Measurements from ENCODE around the gene SPRED1. TPM values are rescaled to one million over a fixed set of nuclear protein-coding genes. Genes with fewer than 3 reads are reported as not detected.

The SPRED1 gene
- total RNA-seq, 2 experiments from 2014 or later: 7.5 to 21.1 TPM

- POLR2A ChIA-PET: interaction anchor here (0.6 kb wide), 1 partner anchor 344 kb away, joined by 3 read pairs; no protein-coding TSS in a partner anchor
- DNase-seq (ENCODE audit: low spot score): no peak
- intact Hi-C loops (cut with micrococcal nuclease; ENCODE audit: unreplicated experiment): no loop called here
- Histone ChIP-seq H3K27ac (ENCODE audit: low read depth, low read length, poor library complexity, severe bottlenecking) (no peak overlapping the region), H4K20me1 (ENCODE audit: insufficient read depth, low read length) (no peaks in the 10 kb centered on the region), H3K4me3 (ENCODE audit: low read depth, low read length, poor library complexity, severe bottlenecking) (no peak overlapping the region), H3K79me2 (ENCODE audit: insufficient read depth, low read depth, low read length) (no peaks in the 10 kb centered on the region), H3K9me2 (ENCODE audit: insufficient read depth, low read length) (no peaks in the 10 kb centered on the region), H3K4me1 (ENCODE audit: insufficient read depth, low read length, poor library complexity, severe bottlenecking) (no peaks in the 10 kb centered on the region), H2AFZ (ENCODE audit: low read length) (no peak overlapping the region), H3K9me3 (ENCODE audit: low read length) (no peaks in the 10 kb centered on the region), H3K4me2 (ENCODE audit: low read length) (no peak overlapping the region), H3K36me3 (ENCODE audit: insufficient read depth, low read length) (peaks cover 10% of the 10 kb centered on the region; the same call in 1 of the 2 replicates)
- CTCF ChIA-PET (ENCODE audit: unreplicated experiment): no interaction called here
- TF ChIP-seq EZH2phosphoT487 (IDR thresholded peaks at IDR 0.05; ENCODE audit: borderline replicate concordance, low read depth, low read length): no peak
- TF ChIP-seq, protein P1, sequence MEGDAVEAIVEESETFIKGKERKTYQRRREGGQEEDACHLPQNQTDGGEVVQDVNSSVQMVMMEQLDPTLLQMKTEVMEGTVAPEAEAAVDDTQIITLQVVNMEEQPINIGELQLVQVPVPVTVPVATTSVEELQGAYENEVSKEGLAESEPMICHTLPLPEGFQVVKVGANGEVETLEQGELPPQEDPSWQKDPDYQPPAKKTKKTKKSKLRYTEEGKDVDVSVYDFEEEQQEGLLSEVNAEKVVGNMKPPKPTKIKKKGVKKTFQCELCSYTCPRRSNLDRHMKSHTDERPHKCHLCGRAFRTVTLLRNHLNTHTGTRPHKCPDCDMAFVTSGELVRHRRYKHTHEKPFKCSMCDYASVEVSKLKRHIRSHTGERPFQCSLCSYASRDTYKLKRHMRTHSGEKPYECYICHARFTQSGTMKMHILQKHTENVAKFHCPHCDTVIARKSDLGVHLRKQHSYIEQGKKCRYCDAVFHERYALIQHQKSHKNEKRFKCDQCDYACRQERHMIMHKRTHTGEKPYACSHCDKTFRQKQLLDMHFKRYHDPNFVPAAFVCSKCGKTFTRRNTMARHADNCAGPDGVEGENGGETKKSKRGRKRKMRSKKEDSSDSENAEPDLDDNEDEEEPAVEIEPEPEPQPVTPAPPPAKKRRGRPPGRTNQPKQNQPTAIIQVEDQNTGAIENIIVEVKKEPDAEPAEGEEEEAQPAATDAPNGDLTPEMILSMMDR (conservative IDR thresholded peaks at IDR 0.05; ENCODE audit: low read length): no peak
- BruUV-seq (replicated peaks): no TSS peak
Observed at GRCh38 chr15:38349251-38349650, 96.6 kb downstream of the SPRED1 start.

DNA sequence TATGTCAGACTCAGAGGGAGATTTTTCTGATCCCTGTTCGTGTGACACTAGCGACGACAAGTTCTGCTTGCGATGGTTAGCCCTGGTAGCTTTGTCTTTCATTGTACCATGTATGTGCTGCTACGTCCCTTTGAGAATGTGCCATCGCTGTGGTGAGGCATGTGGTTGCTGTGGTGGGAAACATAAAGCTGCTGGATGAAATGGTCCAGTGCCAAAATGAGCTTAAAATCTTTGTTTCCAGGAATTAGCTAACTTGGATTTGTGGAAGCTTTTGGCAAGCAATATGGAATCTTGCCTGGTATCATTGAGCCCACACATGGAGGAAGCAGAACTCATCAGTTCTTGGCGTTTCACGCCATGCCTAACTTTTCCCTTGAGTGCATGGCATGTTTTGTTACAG lies 98.8 kb downstream of the SPRED1 start:
- Histone ChIP-seq H4K20me1 (ENCODE audit: insufficient read depth, low read length) (no peaks in the 10 kb centered on the region), H3K9me3 (ENCODE audit: low read length) (no peaks in the 10 kb centered on the region), H3K36me3 (ENCODE audit: insufficient read depth, low read length) (peaks cover 10% of the 10 kb centered on the region; the same call in 1 of the 2 replicates), H3K4me3 (ENCODE audit: low read depth, low read length, poor library complexity, severe bottlenecking) (no peak overlapping the region), H2AFZ (ENCODE audit: low read length) (no peak overlapping the region), H3K9me2 (ENCODE audit: insufficient read depth, low read length) (no peaks in the 10 kb centered on the region), H3K4me2 (ENCODE audit: low read length) (no peak overlapping the region), H3K27ac (ENCODE audit: low read depth, low read length, poor library complexity, severe bottlenecking) (no peak overlapping the region), H3K4me1 (ENCODE audit: insufficient read depth, low read length, poor library complexity, severe bottlenecking) (no peaks in the 10 kb centered on the region), H3K79me2 (ENCODE audit: insufficient read depth, low read depth, low read length) (no peaks in the 10 kb centered on the region)
- ChIA-PET CTCF (ENCODE audit: unreplicated experiment) (no interaction called here), POLR2A (no interaction called here)
- DNase-seq (ENCODE audit: low spot score): no peak
- no TSS peak for BruUV-seq (replicated peaks)
- intact Hi-C loops (cut with micrococcal nuclease; ENCODE audit: unreplicated experiment): no loop called here
- TF ChIP-seq, protein P1 (conservative IDR thresholded peaks at IDR 0.05; ENCODE audit: low read length): no peak
- no peak for TF ChIP-seq EZH2phosphoT487 (IDR thresholded peaks at IDR 0.05; ENCODE audit: borderline replicate concordance, low read depth, low read length)

- H3K4me3 ChIP-seq (ENCODE audit: low read depth, low read length, poor library complexity, severe bottlenecking): no peak overlapping the region
- H3K79me2 ChIP-seq (ENCODE audit: insufficient read depth, low read depth, low read length): no peaks in the 10 kb centered on the region
- H4K20me1 ChIP-seq (ENCODE audit: insufficient read depth, low read length): no peaks in the 10 kb centered on the region
- H3K36me3 ChIP-seq (ENCODE audit: insufficient read depth, low read length): peaks cover 6% of the 10 kb centered on the region; the same call in 1 of the 2 replicates
- H3K27ac ChIP-seq (ENCODE audit: low read depth, low read length, poor library complexity, severe bottlenecking): no peak overlapping the region
- peak; percentile 74 for DNase-seq (ENCODE audit: low spot score)
- CTCF ChIA-PET (ENCODE audit: unreplicated experiment): no interaction called here
- H3K9me3 ChIP-seq (ENCODE audit: low read length): no peaks in the 10 kb centered on the region
- H3K4me1 ChIP-seq (ENCODE audit: insufficient read depth, low read length, poor library complexity, severe bottlenecking): no peaks in the 10 kb centered on the region
- TF ChIP-seq, protein P1 (conservative IDR thresholded peaks at IDR 0.05; ENCODE audit: low read length): peak; percentile 95
- no peak for TF ChIP-seq EZH2phosphoT487 (IDR thresholded peaks at IDR 0.05; ENCODE audit: borderline replicate concordance, low read depth, low read length)
- no TSS peak for BruUV-seq (replicated peaks)
- POLR2A ChIA-PET: no interaction called here
- intact Hi-C loops (cut with micrococcal nuclease; ENCODE audit: unreplicated experiment): loop anchor here (1.0 to 2.0 kb wide), 5 partner anchors 103 to 360 kb away; no protein-coding TSS in a partner anchor
- no peaks in the 10 kb centered on the region for H3K9me2 ChIP-seq (ENCODE audit: insufficient read depth, low read length)
- H3K4me2 ChIP-seq (ENCODE audit: low read length): no peak overlapping the region
- H2AFZ ChIP-seq (ENCODE audit: low read length): no peak overlapping the region
Observed at GRCh38 chr15:38354315-38354929, 101.8 kb downstream of the SPRED1 start.

All from OCI-LY7 (cell line).